ENCODE data around the gene TDRKH. TPM values are rescaled to one million over a fixed set of nuclear protein-coding genes. Genes with fewer than 3 reads are reported as not detected.

Gene TDRKH
- total RNA-seq, 2 donors from 2014 or later = 2.6 to 4.0 TPM

DNA sequence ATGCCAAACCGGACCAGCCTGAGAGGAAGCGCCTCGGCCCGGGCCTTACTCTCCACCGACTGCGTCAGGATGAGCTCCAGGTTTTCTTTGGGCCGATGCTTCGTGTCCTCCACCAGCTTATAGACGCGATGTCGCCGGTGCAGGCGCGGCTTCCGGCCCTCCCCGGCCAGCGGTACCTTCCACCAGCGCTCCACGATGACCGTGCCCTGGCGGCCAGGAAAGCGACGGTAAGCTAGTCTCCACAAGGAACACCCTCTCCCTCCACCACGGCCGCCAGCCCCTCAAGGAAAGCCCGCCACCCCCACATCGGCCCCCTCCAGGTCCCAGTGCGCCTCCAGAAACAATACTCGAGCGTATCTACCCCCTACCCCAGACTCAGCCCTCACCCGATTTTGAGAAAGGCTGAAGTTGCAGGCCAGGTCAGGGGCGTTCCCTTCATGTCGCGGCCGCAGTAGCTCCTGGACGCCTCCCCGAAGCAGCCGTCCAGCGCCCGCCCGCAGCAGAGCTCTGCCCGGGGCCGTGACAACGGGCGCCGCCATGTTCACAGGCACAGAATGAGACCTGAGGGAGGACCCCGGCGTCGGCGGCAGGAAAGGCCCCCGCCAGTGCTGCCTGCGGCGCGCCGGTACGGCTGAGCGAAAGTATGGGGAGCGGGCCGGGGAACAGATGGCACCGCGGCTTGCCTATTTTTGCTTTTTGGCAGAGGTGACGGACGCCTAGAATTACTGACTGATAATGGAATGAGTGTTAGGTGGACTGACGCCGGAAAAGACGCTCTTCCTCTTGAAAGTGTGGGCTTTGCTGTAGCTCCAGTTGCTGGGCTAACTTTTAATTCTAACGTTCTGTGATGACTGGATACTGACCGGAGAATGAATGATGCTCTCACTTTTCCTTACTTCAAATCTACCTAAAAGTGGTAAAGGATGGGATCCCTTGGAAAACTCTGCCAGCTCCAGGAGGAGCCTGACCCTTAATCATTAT, 27.1 kb downstream of the TDRKH start, which contains the start of gene MRPL9:
TSS of gene MRPL9 (minus strand) at position 556 of the 981 bp plus-strand sequence. CDS start at position 539, 17 bp downstream.
- Histone ChIP-seq H3K27ac (peak within 1 kb of the TSS; percentile 87 to 91 (median 89)), H3K27me3 (no peaks in the 10 kb centered on the region), H3K9me3 (no peaks in the 10 kb centered on the region), H3K4me3 (peak within 1 kb of the TSS; percentile 79 to 97), H3K36me3 (replicated peaks in 1 of 2; ENCODE audit: insufficient read depth in 1 of 2, low read depth in 2 of 2) (peaks cover 0 to 6% of the 10 kb centered on the region in 2 donors), H3K4me1 (peaks cover 21% of the 10 kb centered on the region)
- ATAC-seq = peak; percentile 98
- intact Hi-C loops (cut with DNase I) = no loop called here
- 0 to 1% methylated on average over 37 to 68 of the region's 68 CpGs for WGBS, 2 donors
- TF ChIP-seq POLR2A (IDR thresholded peaks at IDR 0.05) = peak; percentile 60 to 87 (median 79)
- peak in 1 of 7 experiments; percentile 9 for TF ChIP-seq CTCF (IDR thresholded peaks at IDR 0.05)
- DNase-seq = peak; percentile 82 to 90 (median 84)

DNA sequence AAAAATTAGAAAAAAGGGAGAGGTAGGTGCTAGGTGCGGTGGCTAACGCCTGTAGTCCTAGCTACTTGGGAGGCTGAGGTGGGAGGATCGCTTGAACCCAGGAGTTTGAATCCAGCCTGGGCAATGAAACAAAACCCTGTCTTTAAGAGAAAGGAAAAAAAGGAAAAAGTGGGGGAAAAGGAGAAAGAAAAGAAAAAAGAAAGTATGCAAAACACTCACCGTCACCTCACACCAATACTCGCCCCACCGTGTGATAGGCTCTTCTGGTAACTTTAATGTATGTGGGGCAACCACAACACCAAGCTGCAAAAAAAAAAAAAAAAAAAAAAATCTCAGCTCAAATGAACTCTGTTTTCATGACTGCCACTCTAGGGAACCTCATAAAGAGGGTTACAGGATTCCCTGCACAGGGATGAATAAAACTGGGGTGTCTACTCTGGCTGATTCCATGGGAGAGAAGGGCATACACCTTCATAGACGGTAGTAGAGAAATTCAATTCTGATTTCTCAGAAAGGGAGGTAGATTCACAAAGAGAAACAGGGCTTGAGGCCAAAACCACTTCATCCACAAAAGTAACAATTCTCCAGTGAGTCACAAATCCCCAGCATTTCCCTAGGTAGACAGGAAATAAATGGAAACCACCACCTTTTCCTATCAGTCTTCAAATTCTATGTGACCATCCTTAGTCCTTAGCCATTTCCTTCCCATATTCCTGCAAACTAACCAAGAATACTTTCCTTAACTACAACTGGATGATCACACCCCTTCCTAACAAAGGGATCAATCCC, 29.5 kb downstream of the TDRKH start:
- H3K36me3 ChIP-seq (replicated peaks in 1 of 2; ENCODE audit: insufficient read depth in 1 of 2, low read depth in 2 of 2) = peaks cover 0 to 8% of the 10 kb centered on the region in 2 donors

GRCh38 chr1:151759241-151759640, 31.1 kb downstream of the TDRKH start:
- no peaks in the 10 kb centered on the region for H3K9me3 ChIP-seq
- H3K36me3 ChIP-seq (replicated peaks in 1 of 2; ENCODE audit: insufficient read depth in 1 of 2, low read depth in 2 of 2) = peaks cover 0 to 8% of the 10 kb centered on the region in 2 donors
- H3K4me1 ChIP-seq = peaks cover 10% of the 10 kb centered on the region
- ATAC-seq = no peak
- intact Hi-C loops (cut with DNase I) = no loop called here
- no peak overlapping the region for H3K4me3 ChIP-seq
- no peaks in the 10 kb centered on the region for H3K27me3 ChIP-seq
- no peak for DNase-seq
- TF ChIP-seq CTCF (IDR thresholded peaks at IDR 0.05) = no peak
- TF ChIP-seq POLR2A (IDR thresholded peaks at IDR 0.05) = no peak
- H3K27ac ChIP-seq = no peak overlapping the region

More for the DNA sequence above, 29.5 kb downstream of the TDRKH start:
- H3K27ac ChIP-seq = no peak overlapping the region
- 88 to 90% methylated on average over 7 of the region's 7 CpGs for WGBS, 2 donors
- H3K4me3 ChIP-seq = no peak overlapping the region
- ATAC-seq = no peak
- no peak for DNase-seq
- intact Hi-C loops (cut with DNase I) = no loop called here
- TF ChIP-seq POLR2A (IDR thresholded peaks at IDR 0.05) (no peak), CTCF (IDR thresholded peaks at IDR 0.05) (no peak)
- peaks cover 14% of the 10 kb centered on the region for H3K4me1 ChIP-seq
- no peaks in the 10 kb centered on the region for H3K9me3 ChIP-seq
- H3K27me3 ChIP-seq = no peaks in the 10 kb centered on the region

DNA sequence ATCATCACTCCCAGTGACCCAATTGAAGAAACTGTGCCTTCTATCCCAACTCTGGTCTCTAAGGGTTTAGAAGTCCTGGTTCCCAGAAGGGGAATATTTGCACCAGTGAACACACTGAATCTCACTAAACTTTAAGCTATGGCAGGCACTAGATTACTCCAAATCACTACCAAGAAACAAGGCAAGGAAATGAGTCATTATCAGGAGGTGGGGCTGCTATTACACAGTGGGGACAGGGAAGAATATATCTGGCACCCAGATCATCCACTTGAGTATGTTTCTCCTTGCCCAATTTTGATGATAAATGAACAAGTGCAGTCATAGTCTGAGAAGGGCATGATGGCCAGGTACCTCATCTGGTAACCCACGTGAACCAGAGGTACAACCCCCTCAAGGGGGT, 34.0 kb downstream of the TDRKH start:
- Histone ChIP-seq H3K4me3 (no peak overlapping the region), H3K27me3 (no peaks in the 10 kb centered on the region), H3K27ac (no peak overlapping the region), H3K36me3 (replicated peaks in 1 of 2; ENCODE audit: insufficient read depth in 1 of 2, low read depth in 2 of 2) (peaks cover 0 to 8% of the 10 kb centered on the region in 2 donors), H3K9me3 (no peaks in the 10 kb centered on the region), H3K4me1 (no peaks in the 10 kb centered on the region)
- DNase-seq (no peak), ATAC-seq (no peak)
- WGBS, 2 donors = 55 to 67% methylated on average over 1 of the region's 1 CpG
- intact Hi-C loops (cut with DNase I) = no loop called here
- no peak for TF ChIP-seq POLR2A (IDR thresholded peaks at IDR 0.05)
- TF ChIP-seq CTCF (IDR thresholded peaks at IDR 0.05) = no peak

All from body of pancreas (tissue), 4 donors.